ENCODE results near the gene TTC34. TPM values are rescaled to one million over a fixed set of nuclear protein-coding genes. Genes with fewer than 3 reads are reported as not detected.

Gene TTC34
- total RNA-seq, 1 experiment from 2014 or later = 0.92 TPM

GRCh38 chr1:2628933-2629626 lies 172.4 kb downstream of the TTC34 start:
- Histone ChIP-seq H2AFZ (ENCODE audit: low read length) (no peak overlapping the region), H3K79me1 (ENCODE audit: insufficient read depth, low read depth, low read length, poor library complexity, severe bottlenecking) (no peaks in the 10 kb centered on the region), H3K18ac (ENCODE audit: insufficient read length, low read depth, low read length) (no peak overlapping the region), H2BK120ac (ENCODE audit: low read depth, low read length, poor library complexity, severe bottlenecking) (no peak overlapping the region), H3K56ac (ENCODE audit: insufficient read length, low read depth, low read length) (no peak overlapping the region), H3K9ac (ENCODE audit: extremely low read depth, insufficient read length, low read length) (no peak overlapping the region), H4K8ac (replicated peaks; ENCODE audit: insufficient read length, low read depth, low read length) (no peak overlapping the region), H3K14ac (ENCODE audit: insufficient read depth, low read length) (no peak overlapping the region), H3K79me2 (ENCODE audit: insufficient read depth, low read length) (no peaks in the 10 kb centered on the region), H3K23me2 (ENCODE audit: insufficient read length, low read depth, low read length, poor library complexity, severe bottlenecking) (peaks cover 3% of the 10 kb centered on the region), H2BK5ac (ENCODE audit: insufficient read length, low read length) (no peak overlapping the region), H4K5ac (ENCODE audit: insufficient read length, low read depth, low read length) (no peak overlapping the region), H3T11ph (ENCODE audit: low read length) (no peak overlapping the region), H3K27ac (ENCODE audit: insufficient read length, low read depth, low read length) (no peak overlapping the region), H4K20me1 (ENCODE audit: control insufficient read depth, insufficient read depth, insufficient read length) (peaks cover 2% of the 10 kb centered on the region), H3K4me2 (ENCODE audit: insufficient read depth, insufficient read length, low read length) (peak overlapping the region; percentile 18), H3K4ac (ENCODE audit: low read depth, low read length) (no peak overlapping the region), H3K23ac (ENCODE audit: insufficient read length, low read depth, low read length) (no peak overlapping the region), H2BK20ac (ENCODE audit: low read depth, low read length, poor library complexity, severe bottlenecking) (no peak overlapping the region), H3K27me3 (ENCODE audit: insufficient read depth, low read length) (peaks cover 22% of the 10 kb centered on the region; the same call in 1 of the 2 replicates), H4K91ac (ENCODE audit: insufficient read length, low read depth, low read length) (no peak overlapping the region), H2BK15ac (ENCODE audit: low read depth, low read length) (no peak overlapping the region), H2BK12ac (ENCODE audit: insufficient read length, low read depth, low read length) (no peak overlapping the region), H2AK5ac (ENCODE audit: insufficient read length, low read length) (no peak overlapping the region), H3K9me3 (ENCODE audit: control insufficient read depth, low read depth, low read length) (no peaks in the 10 kb centered on the region), H3K4me1 (ENCODE audit: insufficient read depth, low read length) (no peaks in the 10 kb centered on the region)
- H3K4me1 Mint-ChIP-seq = peaks cover 14 to 32% of the 10 kb centered on the region in 2 experiments
- H3K4me3 Mint-ChIP-seq = peak overlapping the region; percentile 29 to 47; a peak in 2 of 5 replicates
- peaks cover 77% of the 10 kb centered on the region for H3K27me3 Mint-ChIP-seq (ENCODE audit: low read depth)
- DNase-seq = no peak
- H3K27ac Mint-ChIP-seq = no peak overlapping the region
- H3K9me3 Mint-ChIP-seq = peaks cover 10 to 13% of the 10 kb centered on the region in 2 experiments; a peak in 4 of 5 replicates
- no peak for TF ChIP-seq CTCF (conservative IDR thresholded peaks at IDR 0.05)
- H3K36me3 Mint-ChIP-seq (ENCODE audit: insufficient read depth in 1 of 3, low read depth in 3 of 3) = peaks cover 0 to 10% (median 7%) of the 10 kb centered on the region in 3 experiments; a peak in 5 of 7 replicates
- WGBS (ENCODE audit: extremely low coverage, insufficient read length, low lambda C conversion rate) = no CpG with 5 or more reads among the region's 64 CpGs

Measured in H9 (cell line).